Measurements from ENCODE around the gene APLP1.
"Not testable (repeated sequence)": the region's sequence is repeated elsewhere in the genome, so short reads cannot be mapped to it uniquely, and the experiment has no call there.

APLP1 gene

GRCh38 chr19:35868172-35868822, at the start of gene APLP1:
Gene APLP1, plus strand, starts transcription at chr19:35868574. Its CDS starts 63 bp downstream, at chr19:35868637.
- no peak for DNase-seq (ENCODE audit: low read depth, low spot score)

GRCh38 chr19:35822579-35822978, 45.8 kb upstream of the APLP1 start:
- DNase-seq (ENCODE audit: low read depth, low spot score) = no peak

- no peak for DNase-seq (ENCODE audit: low read depth, low spot score)
These were observed 44.2 kb upstream of the APLP1 start for GRCh38 chr19:35824150-35824549.

- DNase-seq (ENCODE audit: low read depth, low spot score) = no peak
These were observed 39.6 kb upstream of the APLP1 start for GRCh38 chr19:35828692-35829301.

GRCh38 chr19:35830986-35831385, 37.4 kb upstream of the APLP1 start:
- no peak for DNase-seq (ENCODE audit: low read depth, low spot score)

- no peak for DNase-seq (ENCODE audit: low read depth, low spot score)
These were observed 36.3 kb upstream of the APLP1 start for GRCh38 chr19:35832054-35832453.

GRCh38 chr19:35833972-35834371, 34.4 kb upstream of the APLP1 start:
- no peak for DNase-seq (ENCODE audit: low read depth, low spot score)

GRCh38 chr19:35836096-35836495, 32.3 kb upstream of the APLP1 start:
- not testable (repeated sequence) for DNase-seq (ENCODE audit: low read depth, low spot score)

GRCh38 chr19:35841961-35842595, 26.3 kb upstream of the APLP1 start:
- no peak for DNase-seq (ENCODE audit: low read depth, low spot score)

GRCh38 chr19:35842666-35843272, 25.6 kb upstream of the APLP1 start:
- no peak for DNase-seq (ENCODE audit: low read depth, low spot score)

GRCh38 chr19:35843676-35844481, 24.5 kb upstream of the APLP1 start:
- DNase-seq (ENCODE audit: low read depth, low spot score) = no peak

- no peak for DNase-seq (ENCODE audit: low read depth, low spot score)
These were observed 23.7 kb upstream of the APLP1 start for GRCh38 chr19:35844482-35845214.

GRCh38 chr19:35845215-35846037, 22.9 kb upstream of the APLP1 start:
- no peak for DNase-seq (ENCODE audit: low read depth, low spot score)

GRCh38 chr19:35846038-35846668, 22.2 kb upstream of the APLP1 start:
- DNase-seq (ENCODE audit: low read depth, low spot score) = no peak

- DNase-seq (ENCODE audit: low read depth, low spot score) = no peak
These were observed 20.5 kb upstream of the APLP1 start for GRCh38 chr19:35847911-35848310.

GRCh38 chr19:35848486-35848885, 19.9 kb upstream of the APLP1 start:
- no peak for DNase-seq (ENCODE audit: low read depth, low spot score)

- no peak for DNase-seq (ENCODE audit: low read depth, low spot score)
These were observed 19.4 kb upstream of the APLP1 start for GRCh38 chr19:35848919-35849505.

- no peak for DNase-seq (ENCODE audit: low read depth, low spot score)
These were observed 17.0 kb upstream of the APLP1 start for GRCh38 chr19:35851213-35852028.

Data from brain pericyte (primary cell).